Hematopoietic multipotent progenitor cell treated with erythropoietin and hydrocortisone succinate and interleukin-3 and kit ligand, for 17 days (in vitro differentiated cells): ENCODE measurements around the gene C17orf100.
"Not testable (repeated sequence)": the region's sequence is repeated elsewhere in the genome, so short reads cannot be mapped to it uniquely, and the experiment has no call there.

Experiments
- DNase-seq: peaks from one replicate; pipeline ENCODE4 v3.0.0-alpha.2; 2015; ENCODE audit warnings: low spot score

Gene C17orf100

DNA sequence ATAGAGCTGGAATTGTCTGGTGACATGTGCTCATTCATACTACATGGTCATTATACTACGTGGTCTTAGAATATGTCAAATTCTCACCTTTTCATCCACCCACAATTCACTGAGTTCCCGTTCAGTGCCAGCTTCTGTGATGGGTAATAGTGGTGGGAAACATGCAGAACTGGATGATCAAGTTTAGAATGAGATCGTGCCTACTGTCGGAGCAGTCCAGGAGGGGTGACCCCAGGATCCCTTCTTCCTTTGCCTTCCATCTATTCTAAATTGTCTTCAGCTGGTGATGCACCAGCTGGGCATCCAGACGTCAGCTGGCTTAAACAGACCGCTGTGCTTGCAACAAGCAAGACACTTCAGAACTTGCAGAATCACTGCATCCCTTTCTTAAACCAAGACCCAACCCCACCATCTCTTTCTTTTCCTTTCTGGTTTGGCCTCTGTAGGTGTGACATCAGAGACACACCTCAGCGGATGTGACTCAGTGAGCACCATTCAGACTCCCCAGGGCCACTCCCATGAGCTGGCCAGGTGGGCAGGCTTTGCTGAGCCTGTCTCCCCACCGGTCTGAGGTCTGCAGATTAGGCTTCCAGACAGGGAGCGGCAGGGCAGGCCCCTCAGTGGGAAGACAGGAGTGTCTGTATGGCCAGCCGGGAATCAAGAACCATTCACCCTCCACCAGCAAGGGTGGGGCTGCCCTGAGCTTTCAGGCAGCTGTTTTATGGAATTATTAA lies 18.1 kb downstream of the C17orf100 start:
- DNase-seq = no peak

DNA sequence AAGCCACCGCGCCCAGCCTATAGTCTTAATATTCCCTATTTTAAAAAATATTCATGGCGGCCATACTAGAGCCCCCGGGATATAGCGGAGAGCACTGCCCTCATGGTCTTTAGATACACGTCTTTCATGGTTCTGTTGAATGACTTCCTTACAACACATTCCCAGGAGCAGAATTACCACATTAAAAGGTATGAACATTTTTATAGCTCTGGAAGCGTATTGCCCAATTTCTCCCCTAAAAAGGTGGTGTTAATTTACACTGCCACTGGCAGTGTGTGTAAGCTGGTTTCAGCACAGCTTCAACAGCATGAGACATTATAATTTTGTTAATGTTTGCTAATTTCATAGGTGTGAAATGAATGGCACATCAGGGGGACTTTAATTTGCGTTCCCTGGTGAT lies 19.0 kb downstream of the C17orf100 start:
- DNase-seq = no peak

DNA sequence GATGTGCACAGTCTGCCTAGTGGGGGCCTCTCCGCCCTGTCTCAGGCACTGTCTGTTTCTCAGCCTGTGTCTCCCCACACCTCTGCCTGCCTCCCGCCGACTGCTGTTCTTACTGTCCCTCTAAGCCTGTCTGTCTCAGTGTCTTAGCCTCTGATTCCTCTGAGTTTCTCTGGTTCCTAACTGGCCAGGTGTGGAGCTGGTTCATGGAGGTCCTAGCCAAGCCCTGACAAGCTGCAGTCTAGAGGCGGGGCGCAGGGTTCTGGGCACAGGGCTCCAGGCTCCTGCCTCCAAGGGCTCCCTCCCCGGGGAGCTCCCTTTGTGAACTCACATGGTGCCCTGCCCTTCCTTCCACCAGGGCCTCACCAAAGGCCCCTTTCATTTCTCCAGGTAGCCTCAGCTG lies 19.4 kb downstream of the C17orf100 start:
- no peak for DNase-seq

DNA sequence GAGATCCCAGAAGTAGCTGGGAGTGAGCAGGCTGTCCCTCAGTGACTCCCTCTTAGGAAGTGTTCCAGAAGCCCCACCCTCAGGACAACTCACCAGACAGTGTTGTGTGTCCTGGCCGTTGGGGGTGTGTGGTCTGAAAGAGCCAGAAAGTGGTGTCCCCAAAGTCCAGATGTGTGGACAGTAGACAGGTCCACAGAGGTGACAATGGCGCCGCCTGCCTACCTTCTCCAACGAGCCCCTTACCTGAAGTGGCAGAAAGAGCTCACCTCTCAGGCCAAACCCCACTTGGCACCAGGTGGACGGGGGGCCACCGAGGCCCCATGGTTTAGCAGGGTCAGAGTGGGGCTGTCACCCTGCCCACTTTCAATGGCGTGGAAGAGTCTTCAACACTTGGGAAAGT lies 19.9 kb downstream of the C17orf100 start:
- DNase-seq = no peak

DNA sequence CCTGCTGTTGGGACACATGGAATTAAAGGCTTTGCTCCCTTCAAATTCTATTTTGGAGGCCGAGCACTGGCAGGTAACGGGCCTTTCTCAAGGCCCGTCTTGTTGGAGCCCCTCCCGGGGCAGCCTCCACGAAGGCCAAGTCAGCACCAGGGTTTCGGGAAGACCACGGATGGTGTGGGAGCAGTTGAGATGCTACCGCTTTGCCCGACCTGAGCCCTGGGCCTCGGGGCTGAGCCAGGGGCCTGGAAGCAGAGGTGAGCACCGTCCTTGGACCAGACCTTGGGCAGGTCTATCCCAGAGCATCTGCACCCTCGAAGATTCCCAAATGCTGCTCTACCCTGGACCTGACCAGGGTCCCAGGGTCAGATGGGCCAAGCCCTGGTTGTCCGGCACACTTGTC lies 23.0 kb downstream of the C17orf100 start:
- no peak for DNase-seq

DNA sequence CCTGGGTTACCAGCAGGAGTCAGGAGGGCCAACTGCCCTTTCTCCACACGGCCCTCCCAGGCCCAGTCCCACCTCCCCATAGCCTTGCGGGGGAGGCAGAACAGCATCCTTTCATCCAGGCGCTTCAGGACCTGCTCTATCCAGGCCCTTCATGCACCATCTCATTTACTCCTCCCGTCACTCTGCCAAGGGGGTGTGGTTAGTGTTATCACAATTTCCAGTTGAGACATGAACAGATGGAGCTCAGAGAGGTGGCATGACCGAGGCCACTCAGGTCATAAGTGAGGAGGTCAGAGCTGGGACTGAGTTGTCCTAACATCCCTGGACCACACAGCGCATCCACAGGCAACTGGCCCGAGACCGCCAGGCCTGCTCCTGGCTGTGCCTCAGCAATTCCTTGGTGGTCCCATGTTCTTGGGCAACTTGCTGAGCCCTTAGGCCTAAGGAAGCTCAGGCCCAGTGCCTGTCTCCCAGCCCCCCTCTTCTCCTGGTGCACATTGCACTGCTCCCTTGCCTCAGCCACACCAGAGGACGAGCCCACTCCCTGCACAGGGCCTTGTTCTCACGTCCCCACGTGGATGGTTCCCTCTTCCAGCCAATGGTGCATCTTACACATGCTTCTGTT lies 23.8 kb downstream of the C17orf100 start:
- DNase-seq = peak; percentile 61

DNA sequence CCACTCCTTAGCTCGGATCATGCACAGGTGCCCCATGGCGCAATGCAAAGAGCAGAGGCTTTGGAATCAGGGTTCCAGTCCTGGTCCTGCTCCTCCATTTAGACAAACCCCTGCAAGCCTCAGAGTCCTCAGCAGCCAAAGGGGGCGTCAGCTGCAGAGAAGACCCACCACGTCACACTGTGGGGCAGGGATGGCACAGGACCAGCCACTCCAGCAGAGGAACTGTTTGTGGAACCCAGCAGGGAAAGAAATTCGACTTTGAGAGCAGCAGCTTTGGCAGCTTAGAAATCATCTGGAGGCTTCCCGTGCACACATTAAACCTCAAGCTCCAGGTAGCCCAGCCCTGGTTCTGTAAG lies 25.2 kb downstream of the C17orf100 start:
- no peak for DNase-seq

DNA sequence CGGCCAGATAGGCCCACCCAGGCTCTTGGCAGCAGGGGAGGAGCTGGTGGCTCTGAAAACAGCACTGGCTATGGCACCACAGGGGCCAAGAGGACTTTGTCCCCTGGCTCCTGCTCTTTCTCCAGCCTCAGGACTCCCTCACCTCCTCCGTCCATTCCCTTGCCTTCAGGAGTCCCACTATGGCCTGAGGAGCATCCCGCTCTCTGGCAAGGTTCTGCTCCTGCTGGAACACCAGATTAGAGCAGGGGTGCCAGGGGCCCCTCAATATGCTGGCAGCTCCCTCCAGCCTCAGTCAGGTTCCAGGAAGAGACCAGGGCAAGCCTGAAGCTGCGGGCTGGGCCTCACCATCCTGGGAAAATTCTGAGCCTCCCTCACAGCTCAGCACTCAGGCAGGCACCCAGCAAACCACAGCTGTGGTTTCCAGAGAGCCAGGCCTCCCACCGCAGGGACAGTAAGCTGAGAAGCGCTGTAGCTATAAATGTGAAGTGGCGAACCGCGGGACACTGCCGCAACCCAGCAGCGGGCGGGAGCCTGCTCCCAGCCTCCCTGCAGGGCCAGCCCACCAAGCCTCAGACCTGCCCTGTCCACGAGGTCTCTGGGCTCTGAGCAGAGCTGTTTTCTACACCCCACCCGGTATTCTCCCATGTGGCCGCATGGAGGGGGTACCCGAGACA lies 25.7 kb downstream of the C17orf100 start:
- no peak for DNase-seq

DNA sequence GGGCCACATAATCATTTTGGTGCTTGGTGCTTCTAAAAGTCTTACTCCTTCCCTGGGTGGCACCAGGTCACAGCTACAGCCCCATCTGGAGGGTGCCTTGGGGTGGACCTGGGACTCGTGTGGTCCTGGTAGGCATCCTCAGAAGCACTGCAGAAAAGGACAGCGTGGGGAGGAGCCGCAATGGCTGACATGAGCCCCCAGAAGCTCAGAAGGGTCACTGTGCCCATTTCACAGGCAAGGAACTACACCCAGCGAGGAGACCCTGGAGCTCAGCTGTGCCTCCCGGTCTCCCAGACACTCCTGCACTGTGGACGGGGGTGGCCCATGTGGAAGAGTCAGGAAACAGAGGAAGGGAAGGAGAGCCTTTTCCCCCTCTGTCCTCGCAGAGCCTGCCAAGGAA lies 26.4 kb downstream of the C17orf100 start:
- no peak for DNase-seq

DNA sequence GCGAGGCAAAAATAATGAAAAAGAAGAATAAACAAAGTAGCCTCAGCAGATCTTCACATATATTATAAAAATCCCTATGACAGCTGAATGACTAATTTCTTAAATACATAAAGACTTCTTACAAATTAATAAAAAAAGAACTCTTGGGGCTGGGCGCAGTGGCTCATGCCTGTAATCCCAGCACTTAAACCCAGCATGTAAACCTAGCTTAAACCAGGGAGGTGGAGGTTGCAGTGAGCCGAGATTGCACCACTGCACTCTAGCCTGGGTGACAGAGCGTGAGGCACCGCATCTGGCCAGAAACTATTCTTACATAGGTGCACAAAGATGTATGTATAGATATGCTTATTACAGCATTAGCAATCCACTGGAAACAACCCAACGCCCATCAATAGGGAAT lies 27.7 kb downstream of the C17orf100 start:
- DNase-seq = no peak

DNA sequence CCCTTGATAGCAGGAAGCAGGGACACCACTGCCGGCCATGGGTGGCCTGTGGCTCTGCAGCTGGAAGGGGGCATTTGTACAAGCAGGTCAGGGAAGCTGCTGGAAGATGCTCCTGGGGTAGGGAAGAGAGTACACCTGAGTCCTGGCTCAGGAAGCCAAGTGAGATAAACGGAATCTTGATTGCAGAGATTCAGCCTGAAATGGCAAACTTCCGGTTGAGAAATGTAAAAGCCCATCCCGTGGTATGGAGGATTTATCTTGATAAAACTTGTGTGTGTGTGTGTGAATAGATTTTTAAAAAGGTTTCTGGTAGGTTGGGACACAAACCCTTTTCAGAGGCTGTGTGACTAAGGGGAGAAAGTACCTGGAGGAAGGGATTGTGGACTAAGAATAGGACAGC lies 29.6 kb downstream of the C17orf100 start:
- DNase-seq = no peak

DNA sequence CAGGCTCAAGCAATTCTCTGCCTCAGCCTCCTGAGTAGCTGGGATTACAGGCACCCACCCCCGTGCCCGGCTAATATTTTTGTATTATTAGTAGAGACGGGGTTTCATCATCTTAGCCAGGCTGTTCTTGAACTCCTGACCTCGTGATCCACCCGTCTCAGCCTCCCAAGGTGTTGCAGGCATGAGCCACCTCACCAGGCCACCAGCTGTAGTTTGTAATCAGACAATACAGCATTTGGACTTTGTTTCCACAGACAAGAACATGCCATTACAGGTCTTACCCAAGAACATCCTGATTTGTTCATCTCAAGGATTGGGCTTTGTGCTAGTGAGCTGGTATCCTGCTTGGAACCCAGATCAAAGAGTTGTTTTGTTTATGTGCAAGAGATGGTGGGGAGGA lies 30.1 kb downstream of the C17orf100 start:
- DNase-seq = no peak

DNA sequence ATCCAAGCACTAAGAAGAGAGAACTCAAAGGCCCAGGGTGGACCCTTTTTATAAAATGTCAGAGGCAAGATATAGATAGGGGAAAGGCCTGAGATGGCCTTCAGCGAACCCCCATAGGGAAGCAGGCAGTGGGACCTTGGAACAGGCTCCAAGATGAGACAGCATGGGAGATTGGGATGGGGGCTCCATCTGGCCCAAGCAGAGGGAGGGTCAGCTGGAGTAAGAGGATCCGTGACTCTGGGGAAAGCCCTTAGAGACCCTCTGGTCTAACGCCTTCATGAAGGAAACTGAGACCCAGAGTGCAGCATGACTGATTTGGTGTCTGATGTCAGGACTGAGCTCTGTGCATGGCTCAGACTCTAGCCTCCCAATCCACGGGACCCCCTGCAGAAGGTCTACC lies 30.8 kb downstream of the C17orf100 start:
- DNase-seq = no peak

DNA sequence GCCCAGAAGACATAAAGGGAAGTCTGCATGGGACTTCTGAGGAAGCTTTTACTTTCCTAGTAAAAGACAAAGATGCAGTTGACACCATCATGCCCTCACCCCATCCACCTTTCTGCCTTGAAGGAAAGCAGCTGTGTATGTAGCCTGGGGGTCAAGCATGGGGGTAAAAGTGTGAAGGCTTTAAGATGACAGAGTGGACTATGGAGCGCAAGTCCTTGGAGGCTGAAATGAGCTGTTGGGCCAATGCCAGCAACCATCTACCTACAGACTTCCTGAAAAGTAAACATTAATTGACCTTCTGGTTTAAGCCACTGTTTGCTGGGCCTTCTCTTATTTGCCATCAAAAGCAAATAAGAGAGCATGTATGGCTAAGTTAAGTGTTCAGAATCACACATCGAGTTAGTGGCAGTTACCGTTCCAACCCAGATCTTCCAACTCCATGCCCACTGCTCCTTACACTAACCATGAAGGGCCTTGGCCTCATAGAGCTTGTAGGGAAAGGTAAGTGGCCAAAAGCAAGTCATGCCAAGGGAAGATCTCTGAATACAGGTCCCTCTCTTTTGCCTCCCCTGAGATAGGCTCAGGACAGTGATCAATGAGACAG lies 31.6 kb downstream of the C17orf100 start:
- DNase-seq = no peak

DNA sequence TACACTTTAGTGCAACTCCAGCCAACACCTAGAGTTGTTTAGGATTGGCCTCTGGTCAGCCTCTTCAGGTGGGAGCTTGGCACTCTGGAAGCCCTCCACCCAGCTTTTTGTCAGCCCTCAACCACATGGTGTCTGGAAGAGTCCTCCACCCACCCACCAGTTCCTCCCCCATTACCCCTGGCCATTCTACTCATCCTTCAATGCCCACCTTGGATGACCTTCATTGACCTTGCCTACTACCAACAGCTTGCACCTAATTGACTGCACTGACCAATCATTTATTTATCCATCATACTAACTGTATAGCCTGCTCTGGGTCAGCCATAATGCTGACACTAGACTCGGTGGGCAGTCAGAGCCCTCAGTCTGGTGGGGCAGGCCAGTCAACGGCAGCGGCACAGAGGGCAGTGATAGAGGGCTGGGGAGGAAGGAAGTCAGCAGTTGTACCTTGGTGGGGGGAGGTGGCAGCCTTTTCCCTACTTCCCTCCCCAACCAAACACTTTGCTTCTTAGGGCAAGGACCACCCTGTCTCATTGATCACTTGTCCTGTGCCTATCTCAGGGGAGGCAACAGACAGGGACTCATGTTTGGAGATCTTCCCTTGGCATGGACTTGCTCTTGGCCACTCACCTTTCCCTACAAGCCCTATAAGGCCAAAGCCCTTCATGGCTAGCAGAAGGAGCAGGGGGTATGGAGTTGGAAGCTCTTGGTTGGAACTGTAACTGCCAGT lies 32.3 kb downstream of the C17orf100 start:
- DNase-seq = no peak

DNA sequence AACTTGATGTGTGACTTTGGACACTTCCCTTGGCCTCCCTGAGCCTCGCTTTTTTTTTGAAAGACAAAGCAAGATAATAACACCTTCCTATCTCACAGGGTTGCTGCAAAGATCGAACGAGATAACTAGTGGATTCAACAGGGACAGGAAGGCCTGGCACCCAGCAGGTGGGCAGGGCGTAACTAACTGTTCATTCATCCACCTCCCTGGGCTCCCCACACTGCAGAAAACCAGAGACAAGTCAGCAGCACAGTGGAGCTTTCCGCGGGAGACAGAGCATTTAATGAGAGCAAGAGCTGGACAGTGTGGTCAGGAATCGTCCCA lies 32.9 kb downstream of the C17orf100 start:
- no peak for DNase-seq

DNA sequence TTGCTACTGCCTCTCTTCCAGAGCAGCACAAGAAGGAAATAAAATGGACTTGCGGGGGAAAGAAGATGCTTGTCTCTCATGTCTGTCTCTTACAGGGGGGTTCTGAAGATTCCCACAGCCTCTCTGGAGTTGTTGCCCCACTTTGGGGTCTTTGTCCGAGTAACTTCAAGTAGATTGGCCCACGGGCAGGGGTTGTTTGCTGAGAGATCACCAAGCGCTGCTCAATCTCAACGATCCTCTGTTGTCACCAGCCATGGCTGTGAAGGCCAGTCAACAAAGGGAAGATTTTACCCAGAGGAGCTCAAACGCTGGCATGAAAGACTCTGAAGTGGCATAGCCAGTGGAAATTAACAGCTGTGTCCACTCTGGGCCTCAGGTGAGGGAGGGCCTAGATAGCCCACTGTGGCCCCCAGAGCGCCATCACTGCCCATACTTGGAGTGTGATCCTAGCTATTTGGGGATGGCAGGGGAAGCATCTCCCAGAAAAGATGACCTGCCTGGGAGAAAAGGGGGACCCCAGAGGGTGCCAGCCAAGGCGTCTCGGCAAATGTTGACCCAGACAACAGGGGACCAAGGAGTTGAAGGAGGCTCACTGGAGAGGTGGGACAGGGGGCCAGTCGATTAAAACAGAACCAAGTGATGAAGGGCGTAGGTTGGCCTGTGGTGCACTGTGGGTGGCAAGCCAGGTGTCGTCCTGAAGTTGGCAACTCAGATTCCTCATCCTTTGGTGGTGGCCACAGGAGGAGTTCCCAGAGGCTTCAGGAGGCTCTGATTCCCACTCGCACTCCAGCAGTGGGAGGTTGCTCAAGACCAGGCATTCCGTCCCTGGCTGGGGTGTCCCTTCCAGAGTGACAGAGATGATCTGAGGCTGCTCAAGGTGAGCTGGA lies 33.6 kb downstream of the C17orf100 start:
- DNase-seq = no peak

DNA sequence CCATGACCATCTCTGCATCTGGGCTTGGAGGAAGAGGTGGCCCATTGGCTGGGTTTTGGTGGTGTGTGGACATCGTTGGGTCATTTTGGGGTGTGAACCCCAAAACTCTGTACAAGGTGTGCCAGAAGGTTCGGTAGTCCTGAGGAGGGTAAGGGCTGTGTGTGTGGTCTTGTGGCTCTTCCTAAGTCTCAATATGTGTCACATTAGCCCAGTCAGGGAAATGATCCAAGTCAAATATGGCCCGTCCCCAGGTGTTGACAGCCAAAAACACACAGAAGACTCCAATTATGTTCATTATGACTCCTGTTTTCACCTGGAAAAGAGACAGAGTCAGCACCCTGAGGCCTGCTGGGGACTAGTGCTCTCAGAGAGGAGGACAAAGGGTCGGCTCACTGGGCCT lies 34.5 kb downstream of the C17orf100 start:
- DNase-seq = no peak

DNA sequence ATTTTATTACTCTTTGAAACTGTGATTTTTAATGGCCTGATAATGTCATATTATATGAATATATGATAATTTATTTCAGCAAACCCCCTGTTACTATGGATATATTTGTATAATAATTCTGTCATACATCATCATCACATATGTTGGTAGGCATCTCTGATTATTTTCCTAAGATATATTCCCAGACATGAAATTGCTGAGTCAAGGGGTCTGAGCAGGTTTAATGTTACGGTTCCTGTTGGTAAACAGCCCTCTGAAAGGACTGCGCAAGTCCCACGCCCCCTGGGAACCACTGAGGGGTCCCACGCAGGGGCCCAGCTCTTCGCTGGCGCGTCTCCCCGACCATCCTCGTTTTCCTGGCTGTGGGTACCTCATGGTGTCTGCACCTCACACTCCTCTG lies 37.4 kb downstream of the C17orf100 start:
- DNase-seq = no peak

DNA sequence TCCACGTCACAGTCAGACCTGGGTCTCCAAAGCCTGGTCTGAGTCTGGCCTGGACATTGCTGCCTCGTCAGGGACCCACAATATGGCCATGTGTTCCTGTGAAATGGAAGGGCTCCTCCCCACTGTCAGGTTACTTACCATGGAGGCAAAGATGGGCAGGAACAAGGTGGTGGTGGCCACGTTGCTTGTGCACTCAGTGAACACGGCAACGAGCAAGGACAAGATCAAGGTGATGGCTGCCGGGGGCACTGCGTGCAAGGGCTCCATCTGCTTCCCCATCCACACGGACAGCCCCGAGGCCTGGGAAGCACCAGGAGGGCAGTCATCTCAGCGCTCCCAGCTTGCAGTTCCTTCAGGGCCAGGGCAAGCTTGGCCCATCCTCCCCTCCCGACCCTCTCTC lies 39.1 kb downstream of the C17orf100 start:
- DNase-seq = no peak

DNA sequence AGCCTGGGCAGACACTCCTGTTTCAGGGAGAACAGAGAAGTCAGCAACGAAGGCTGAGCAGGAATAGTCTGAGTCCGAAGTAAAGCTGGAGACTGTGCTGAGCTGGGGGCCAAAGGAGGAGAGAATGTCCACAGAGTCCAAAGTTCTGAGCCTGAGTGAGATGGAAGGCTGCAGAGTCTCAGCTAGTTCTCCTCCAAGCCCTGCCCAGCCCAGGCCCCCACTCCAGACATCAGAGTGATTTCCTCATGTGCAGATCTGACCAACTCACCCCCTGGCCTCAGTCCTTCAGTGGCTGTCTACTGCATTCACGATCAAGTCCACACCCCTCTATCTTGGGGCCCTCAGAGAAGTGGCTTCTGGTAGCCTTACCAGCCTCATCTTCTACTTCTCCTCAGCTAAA lies 40.0 kb downstream of the C17orf100 start:
- no peak for DNase-seq

DNA sequence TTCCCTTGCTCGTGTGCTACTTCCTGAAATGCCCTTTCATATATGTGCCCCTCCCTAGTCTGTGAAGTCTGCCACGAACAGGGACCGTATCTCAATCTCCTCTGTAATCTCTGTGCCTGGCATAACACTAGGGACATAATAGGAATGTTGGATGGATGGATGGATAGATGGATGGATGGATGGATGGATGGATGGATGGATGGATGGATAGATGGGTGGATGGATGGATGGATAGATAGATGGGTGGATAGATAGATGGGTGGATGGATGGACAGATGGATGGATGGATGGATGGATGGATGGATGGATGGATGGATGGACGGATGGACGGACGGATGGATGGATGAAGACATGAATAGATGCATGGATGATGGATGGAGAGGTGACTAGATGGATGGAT lies 40.4 kb downstream of the C17orf100 start:
- not testable (repeated sequence) for DNase-seq
